Stimulated activated naive CD8-positive, alpha-beta T cell treated with anti-CD3 and anti-CD28 coated beads, Interleukin-15, Interleukin-2, amounts not matched to agents 100 U/mL and 50 U/mL, for 24 hours (primary cell): ENCODE results near the gene ARID3C.
A peak's percentile ranks its signal among the peaks of the same experiment; 100 is the strongest.

Experiments
- ATAC-seq: fragments of 150-1000 bp; cut with Tn5 transposase; one replicate; pipeline ENCODE4 v1.10.0; 2021
- DNase-seq: peaks from one replicate; pipeline ENCODE4 v3.0.0; 2021

ARID3C gene

DNA sequence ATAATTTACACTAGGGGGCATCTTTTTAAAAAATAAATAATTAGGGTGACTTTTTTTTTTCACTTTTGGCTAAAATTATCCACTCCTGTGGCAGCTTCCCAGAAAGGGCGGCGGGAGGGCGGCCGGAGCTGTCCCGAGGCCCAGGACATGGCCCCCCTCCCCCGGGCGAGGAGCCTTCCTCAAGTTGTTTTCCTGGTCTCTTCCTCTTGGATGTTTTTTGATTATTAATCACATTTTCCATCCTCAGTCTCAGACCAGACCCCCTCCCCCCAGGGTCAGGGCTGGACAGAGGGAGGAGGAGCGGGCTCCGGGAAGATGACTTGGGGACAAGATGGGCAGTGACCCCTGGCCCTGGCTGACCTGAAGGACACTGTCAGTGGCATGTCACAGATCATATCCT is 34.7 kb downstream of the ARID3C start:
- ATAC-seq (no peak), DNase-seq (no peak)

DNA sequence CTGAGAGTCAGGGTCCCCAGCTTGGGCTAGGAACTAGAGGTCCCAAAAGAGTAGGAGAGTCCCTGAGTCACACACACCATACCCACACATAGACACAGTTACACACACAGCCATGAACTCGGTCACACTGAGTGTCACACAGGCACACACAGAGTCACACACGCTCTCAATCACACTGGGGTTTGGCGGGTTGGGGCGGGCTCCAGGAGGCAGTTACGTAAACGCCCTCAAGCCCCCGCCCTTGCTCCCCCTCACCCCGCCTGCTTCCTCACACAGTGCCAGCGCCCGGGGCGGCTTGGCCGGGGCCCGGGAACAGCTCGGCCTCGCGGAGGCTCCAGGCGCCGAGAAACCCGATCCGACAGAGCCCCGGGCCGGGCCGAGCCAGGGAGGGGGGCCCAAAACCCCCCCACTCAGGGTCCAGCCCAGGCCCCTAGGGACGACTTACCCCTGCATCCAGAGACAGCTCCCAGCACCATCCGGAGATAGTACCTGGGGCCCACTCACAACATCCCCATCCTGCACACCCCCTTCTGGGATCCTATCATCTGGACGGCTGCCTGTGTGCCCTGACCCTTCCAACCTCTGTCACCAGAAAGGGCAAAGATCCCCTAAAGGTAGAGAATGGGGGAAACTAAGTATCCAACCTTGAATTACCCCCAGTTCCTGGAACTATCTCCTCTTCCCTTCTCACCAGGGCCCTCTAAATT is 35.8 kb downstream of the ARID3C start:
- no peak for ATAC-seq
- no peak for DNase-seq

DNA sequence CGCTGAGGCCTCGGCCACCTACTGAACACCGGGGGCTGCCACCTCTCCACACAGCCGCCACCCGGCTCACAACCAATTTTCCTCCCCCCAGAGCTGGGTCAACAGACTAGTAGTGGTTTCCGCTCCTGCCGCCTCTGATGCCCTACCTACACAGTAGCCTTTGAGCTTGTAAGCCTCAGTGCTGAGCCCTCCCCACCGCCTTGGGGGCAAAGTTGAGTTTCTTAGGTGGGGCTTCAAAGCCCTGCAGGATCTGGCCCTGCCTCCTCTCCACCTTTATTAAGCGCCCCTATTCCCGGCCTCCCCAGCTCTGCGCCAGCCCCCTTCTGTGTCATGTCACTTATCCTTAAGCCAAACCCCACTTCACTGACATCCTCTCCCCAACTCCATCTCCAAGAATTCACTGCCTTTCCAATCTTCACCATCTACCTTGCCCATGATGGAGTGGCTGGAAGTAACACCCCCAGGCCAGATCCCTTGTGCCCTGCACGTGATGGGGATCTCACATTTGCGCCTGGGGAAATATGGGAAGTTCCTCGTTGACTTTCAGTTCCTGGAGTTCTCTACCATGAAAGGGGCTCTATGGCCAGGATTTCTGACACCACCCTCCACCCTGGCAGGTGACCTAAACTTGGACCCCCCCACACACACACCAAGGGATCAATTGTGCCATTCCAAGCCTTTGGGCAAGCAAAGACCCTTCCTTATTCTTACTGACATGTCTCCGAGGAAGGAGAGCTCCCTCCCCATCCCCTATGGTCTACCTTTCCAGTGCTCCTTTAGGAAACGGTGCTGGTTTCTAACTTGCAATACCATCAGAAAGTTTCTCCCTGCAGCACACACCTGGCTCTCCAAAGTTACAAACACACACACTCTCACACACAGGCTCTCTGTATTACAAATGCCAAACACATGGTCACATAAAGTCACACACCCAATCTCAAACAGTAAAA is 36.7 kb downstream of the ARID3C start:
- no peak for DNase-seq
- no peak for ATAC-seq

DNA sequence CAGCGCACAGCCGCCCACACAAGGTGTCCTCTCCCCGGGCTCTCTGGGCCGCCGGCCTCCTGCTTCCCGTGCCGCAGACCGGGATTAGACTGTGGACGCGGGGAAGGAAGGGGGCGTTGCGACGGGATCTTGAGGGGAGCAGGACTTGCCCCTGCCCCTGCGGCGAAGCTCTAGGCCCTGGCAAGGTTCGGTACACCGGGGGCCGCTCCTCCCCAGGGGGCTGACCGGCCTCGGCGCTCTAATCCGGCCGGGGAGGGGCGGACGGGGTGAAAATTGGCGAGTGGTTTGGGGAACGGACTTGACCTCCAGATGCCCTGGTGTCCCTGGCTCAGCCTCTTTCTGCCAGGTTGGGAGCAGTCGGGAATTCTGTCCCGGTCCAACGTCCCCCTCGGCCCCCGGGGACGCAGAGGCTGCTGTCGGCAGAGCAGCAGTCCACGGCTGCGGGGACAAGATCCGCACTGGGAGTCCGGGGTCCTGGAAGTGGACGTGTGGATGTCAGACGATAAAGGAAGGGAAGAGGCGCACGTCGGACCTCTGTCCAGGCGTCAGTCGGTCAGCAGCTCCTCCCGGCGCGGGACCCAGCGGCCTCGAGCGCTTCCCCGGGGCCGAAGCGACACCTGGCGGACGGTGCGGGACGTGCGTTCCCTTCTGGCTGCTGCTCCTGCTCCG is 37.5 kb downstream of the ARID3C start:
- DNase-seq (peak; percentile 90), ATAC-seq (peak; percentile 62)

DNA sequence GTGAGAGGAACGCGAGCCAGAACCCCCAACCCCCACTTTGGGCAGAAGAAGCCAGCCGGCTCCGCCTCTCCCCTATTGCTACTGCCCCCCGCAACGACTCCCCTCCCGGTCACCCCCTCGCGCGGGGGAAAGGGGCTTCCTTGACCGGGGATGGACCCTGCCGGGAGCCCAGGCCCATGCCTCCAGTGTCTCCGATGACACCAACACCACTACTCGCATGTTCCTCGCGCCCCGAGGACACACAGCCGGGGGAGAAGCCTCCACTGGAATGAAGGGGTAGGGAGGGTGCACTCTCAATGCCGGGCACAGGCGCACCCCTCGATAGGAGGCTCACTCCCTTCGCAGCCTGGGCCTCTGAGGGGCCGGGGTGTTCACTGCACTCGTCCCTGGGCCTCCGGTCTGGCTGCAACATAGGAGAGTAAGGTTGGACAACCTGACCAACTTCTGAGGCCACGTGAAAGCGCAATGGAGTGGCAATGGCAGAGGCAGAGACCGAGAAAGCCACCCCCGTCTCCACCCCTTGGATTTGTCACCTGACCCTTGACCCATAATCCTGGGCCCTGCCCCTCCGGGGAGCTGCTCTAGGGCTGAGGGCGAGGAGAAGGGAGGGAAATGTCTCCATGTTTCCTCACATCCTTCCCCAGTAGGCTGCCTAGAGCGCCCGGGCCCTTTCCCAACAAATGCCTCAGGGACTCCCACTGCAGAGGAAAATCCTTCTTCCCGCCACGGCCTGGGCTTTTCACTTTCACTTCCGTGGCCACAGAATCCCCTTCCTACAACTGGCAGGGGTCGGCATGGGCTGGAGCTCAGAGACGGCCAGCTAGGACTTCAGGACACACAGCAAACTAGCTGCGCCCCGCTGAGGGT is 38.3 kb downstream of the ARID3C start:
- no peak for DNase-seq
- ATAC-seq = no peak

DNA sequence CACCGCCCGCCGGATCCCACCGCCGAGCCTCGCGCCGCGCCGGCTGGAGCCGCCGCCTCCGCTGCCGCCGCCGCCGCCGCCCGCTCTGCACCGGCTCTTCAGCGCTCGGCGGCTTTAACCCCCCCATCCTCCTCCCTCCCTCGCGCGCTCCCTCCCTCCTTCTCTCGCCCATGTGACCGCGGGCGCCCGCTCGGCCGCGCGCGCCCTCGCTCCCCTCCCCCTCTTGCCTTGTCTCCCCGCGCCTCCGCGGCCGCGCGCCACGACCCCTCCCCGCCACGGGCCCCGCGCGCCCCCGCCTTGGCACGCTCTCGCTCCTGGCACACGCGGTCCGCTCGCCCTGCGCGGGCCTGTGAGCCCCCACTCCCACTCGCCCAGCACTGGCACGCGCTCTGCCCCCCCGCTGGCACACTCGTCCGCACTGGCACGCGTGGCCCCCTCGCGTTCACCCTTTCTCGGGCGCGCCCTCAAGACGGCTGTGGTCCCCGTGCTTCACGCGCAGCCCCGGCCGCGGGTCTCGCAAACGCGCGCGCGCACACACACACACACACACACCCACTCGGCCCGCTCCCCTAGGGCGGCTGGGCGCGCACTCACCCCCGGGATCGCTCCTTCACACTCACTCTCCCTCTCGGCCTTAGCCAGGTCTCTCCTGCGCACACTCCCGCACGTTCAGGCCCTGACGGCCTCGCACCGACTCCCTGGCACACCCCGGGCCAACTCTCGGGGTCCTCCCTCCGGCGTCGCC is 39.1 kb downstream of the ARID3C start, which contains the start of gene CNTFR:
TSS of gene CNTFR (minus strand) at position 89 of the 745 bp plus-strand sequence. CDS start 20,743 bp downstream, outside the sequence.
- DNase-seq (no peak), ATAC-seq (no peak)

DNA sequence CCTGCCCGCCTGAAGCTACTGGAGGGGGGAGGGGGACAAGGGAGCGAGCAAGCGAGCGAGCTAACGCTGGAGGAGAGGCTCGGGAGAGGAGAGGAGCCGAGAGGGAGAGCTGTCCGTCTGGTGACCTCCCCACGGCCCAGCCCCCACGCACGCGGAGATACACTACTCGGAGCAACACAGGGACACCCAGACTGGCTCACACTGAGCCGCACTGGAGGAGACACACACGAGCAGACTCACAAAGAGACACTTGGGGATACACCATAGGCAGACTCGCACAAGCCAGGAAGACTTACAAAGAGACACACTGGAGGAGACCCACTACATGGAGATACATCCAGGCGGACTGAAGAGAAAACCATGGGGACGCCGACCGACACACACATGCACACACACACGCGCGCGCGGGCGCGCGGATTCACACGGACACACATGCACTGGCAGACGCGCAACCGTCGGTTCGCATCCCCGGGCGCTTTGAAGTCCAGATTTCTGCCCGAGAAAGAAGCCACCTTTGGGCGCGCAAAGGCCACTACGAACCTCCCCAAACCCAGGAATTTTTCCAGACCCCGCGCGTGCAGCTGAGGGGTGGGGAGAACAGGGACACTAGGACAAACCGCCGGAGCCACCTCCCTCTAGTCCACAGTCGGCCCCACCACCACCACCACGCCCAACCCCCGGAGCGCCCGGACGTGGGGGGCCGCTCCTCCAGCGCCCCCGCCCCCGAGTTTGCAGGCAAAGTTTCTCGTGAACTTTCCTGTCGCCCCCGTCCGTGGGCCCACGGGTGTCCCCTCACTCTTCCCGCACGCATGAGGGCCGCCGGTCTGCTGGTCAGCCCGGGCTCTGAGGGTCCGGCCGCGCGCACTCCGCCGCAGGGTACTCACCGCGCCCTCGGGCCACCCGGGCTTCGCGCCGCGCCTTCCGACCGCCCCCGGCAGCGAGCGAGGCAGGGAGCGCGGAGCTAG is 39.9 kb downstream of the ARID3C start:
- no peak for ATAC-seq
- DNase-seq = no peak

DNA sequence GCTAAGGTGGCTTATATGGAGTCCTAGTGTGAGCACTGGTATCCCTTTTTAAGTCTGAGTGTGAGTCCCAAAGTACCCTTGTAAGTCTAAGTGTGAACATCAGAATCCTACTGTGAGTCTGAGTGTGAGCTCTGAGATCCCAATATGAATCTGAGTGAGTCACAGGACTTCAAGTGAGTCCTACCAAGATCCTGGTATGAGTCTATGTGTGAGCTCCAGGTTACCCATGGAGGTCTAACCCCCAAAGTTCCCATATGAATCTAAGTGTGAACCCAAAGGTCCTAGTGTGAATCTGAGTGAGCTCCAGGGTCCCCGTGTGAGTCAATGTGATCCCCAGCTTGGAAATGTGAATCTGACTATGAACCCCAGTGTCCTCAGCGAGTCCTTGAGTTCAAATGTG is 41.6 kb downstream of the ARID3C start:
- ATAC-seq (no peak), DNase-seq (no peak)

DNA sequence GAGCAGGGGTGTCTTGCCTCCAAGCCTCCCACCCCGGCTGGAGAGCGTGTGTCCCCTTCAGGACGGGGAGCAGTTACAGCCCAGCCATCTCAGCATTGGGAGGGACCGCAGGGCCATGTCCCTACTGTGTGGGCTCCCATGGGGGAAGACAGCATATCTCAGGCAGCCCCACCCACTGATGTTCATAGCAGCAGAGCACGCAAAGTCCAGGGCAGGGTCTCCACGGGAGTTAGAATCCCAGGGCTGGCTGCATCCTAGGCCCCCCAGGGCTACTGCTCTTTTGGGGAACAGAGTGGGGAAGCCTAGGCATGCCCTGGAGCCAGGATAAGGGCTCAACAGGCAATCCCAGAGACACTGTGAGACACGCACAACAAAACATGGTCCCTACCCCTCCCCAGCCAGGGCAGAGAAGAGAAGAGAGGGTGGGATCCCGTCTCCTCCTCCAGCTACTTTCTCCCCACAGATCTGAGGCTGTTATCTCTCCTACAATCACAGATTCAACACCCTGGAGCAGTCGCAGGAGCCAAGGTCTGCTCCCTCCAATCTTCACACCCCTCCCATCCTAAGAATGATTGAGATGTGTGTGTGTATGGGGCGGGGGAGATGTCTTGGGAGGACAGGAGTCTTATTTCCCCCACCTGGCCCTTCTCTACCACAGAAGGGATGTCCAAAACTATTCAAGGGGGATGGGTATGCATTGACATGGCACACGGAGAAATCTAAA is 42.8 kb downstream of the ARID3C start:
- ATAC-seq = no peak
- no peak for DNase-seq

DNA sequence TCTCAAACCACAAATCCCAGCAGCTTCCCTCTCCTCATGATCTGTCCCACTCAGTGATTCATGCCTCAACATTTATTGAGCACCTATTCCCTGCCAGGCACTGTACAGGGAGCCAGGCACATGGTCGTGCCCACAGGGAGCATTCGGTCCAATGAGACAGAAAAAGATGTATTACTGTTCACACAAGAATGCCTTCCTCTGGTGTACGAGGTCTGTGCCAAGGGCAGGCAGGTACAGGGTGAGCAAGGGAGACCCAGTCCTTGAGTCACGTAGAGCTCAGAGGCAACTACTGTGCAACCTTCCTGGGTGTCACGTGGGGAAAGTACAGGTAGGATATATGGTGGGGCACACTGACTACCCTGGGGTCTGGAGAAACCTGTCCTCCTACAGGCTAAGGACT is 43.9 kb downstream of the ARID3C start:
- ATAC-seq = no peak
- no peak for DNase-seq

DNA sequence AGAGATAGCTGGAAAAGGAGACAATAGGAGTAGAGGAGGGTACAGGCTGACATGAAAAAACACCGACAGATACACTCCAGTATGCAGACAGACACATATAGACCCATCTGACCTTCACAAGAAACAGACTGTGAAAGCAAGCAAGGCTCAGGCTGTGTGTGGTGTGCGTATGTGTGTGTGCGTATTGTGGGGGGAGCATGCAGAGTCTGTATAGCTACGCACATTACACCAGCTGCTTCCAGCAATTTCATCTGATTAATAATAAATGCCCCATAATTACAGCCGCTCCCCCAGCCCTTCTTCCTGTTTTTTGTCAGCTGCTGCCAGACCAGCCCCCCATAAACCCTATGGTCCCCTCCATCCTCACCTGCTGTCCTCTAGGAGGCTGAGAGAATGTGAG is 46.1 kb downstream of the ARID3C start:
- ATAC-seq (no peak), DNase-seq (no peak)

DNA sequence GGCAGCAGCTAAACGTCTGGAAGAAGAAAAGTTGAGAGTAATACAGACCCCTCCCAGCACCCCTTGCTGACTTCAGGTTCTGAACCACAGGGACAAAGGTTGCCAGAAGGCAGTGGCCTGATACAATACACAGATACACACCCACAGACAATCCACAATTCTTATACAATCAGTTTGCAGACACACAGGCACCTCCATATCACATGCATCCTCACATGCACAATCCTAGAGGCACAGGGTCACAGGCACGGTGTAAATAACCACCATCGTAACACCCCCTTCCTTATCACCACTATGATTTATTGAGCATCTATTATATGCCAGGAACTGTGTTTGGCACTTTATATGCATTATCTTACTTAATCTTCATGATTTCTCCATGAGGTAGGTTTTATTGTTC is 47.5 kb downstream of the ARID3C start:
- ATAC-seq (no peak), DNase-seq (no peak)

DNA sequence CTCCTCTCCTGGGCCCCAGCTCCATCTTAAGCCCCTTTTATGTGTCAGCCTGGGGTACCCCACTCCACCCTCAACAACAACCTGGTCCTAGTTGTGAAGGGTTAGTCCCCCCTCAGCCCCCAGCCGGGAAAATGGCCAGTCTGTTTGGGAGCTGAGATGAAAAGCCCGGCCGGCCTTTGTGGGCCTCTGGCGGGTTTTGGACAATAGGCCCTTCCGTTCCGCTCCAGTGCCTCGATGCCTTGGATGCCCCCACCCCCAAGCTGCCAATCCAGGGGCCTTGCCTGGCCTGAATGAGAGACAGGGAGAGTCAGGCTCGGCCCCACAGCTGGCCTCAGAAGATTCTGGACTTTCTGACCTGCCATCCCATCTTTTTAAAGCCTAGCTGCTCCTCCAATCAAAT is 48.5 kb downstream of the ARID3C start:
- ATAC-seq (no peak), DNase-seq (no peak)

DNA sequence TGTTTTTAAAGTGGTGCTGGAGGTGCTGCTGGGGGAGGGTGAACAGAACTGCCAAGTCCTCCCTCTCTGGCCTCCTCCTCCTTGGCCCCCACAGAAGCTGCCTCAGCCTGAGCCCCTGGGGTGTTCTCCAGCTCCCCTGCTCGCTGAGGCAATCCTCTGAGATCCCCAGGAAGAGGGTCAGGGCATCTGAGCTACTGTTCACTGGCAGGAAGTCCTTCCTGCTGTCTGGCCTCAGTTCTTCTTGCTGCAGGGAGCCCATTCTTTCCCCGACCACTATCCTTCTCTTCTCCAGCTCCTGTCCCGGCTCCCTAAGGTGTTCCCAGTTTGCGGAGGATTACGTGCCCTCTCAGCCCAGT is 49.1 kb downstream of the ARID3C start:
- ATAC-seq = no peak
- DNase-seq = no peak

DNA sequence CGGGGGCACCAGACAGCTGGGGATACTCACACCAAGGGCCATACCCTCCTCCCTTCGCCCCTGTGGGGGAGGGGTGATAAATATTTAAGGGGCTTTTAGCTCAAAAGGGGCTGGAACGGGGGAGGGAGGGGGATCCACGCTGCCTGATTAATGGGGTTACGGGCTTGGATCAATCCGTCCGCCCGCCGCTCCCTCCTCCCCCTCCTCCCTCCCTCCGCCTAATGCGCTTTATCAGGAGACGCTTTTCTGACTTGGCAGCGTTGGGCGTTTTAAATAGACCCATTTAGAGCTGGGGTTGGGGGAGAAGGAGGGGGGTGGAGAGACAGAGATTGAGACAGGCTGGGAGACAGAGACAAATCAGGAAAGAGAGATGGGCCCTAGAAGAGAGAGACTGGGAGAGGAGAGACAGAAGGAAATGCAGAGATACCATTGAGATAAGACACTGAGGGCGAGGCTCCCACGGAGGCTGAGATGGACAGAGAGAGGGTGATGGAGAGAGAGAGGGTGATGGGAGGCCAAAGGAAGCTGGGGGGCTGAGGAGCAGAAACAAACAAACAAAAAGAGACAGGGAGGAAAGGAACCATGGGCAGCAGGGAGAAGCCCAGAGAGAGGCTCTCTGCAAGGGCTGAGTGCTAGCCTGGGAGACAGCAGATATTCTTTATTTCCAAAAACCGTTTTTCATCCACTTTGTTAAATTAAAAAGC is 49.6 kb downstream of the ARID3C start:
- DNase-seq (no peak), ATAC-seq (no peak)

DNA sequence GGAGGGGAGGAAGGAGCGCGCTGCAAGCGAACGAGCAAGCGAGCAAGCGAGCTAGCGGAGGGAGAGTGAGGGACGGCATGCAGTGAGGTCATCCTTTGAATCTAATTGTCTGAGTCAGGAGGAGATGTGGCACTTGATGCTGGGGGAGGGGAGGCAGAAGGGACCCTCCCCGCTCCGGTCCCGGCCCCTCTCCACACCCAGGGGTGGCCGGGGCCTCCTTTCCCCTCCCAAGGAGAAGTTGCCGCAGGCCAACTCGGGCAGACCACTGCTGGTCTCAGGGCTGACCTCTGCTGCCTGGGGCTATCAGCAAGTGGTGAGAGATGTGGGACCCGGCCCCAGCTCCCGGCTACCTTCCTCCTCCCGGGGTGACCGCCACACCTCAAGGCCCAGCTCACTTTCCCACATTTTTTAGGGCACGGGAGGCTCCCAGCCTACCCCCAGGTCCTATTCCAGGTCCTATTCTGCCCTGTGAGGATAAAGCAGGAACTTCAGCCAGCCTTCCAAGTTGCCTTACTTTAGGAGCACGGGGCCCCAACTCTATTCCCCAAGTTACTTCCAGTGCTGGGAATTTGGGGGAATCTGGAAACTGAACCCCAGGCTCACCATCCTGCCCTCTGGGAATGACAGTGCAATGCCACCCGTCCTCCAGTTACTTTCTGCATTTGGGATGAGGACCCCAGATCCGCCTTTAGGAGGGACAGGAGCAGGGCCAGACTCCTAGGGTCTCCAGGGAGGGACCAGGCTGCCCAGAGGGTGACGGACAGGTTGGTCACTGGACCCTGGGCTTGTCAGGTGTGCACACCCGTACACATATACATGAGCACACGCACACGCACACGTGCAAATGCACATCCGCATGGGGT is 50.4 kb downstream of the ARID3C start:
- ATAC-seq (no peak), DNase-seq (peak; percentile 22)

DNA sequence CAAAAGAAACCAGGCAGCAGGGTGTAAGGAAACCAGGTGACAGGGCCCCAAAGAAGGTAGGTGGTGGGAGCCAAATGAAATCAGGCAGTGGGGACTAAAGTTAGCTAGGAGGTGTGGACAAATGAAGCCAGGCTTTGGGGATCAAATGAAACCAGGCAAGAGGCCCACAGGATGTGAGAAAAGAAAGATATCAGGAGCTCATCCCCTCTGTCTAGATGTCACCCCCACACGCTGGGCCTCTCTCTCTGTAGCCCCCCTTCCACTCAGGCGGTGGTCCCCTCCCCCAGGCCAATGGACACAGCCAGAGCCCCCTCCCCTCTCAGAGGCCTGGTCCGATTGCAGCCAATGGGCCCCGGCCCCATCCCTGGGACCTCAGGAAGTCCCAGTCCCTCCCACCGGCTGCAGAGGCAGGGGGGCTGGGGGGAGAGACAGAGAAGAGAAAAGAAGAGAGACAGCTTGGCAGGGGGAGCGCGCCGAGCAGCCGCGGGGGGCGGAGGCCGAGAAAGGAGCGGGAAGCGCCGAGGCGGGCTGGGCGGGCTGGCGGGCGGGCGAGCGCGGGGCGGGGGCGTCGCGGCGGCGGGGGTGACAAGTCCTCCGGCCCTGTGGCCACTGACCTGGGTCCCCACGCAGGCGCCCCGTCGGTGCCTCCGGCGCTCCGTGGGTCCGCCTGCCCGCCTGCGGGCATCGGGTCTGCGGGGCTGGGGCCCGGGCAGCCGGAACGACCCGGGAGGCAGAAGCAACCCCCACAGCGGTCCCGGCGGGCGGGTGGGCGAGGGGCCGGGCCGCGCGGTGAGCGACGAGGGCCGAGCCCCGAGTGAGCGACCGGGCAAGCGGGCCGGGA is 51.2 kb downstream of the ARID3C start:
- DNase-seq (no peak), ATAC-seq (no peak)
